CD8-positive, alpha-beta memory T cell (primary cell): ENCODE results near the gene MYLK2. TPM values are rescaled to one million over a fixed set of nuclear protein-coding genes. Genes with fewer than 3 reads are reported as not detected.
"Not testable (repeated sequence)": the region's sequence is repeated elsewhere in the genome, so short reads cannot be mapped to it uniquely, and the experiment has no call there.

ENCODE experiments used
- CTCF ChIA-PET: fragments of 350-600 bp; sonication (Branson Sonifier 250); formaldehyde crosslinking; loops from one replicate; lab custom pipeline; 2021; ENCODE audit warnings: antibody characterized with exemption; lab: Charles Lee
- POLR2A ChIA-PET: fragments of 350-600 bp; sonication (Branson Sonifier 250); formaldehyde crosslinking; loops from one replicate; lab custom pipeline; 2021; ENCODE audit warnings: antibody characterized with exemption; lab: Charles Lee
- DNase-seq, 5 donors: peaks; one replicate each; pipeline versions ENCODE4 v3.0.0 to v3.0.0-alpha.2; 2020 to 2022; ENCODE audit warnings: mixed read lengths in 1 of 5
- H3K27ac ChIP-seq: one replicate; pipeline ENCODE4 v1.7.0; 2013; ENCODE audit warnings: low read depth, mild to moderate bottlenecking, low read length, moderate library complexity
- H3K27me3 ChIP-seq: 2 replicates; pipeline ENCODE4 v1.7.0; 2013; ENCODE audit warnings: low read length, mild to moderate bottlenecking; ENCODE audit not compliant: insufficient read depth, poor library complexity, severe bottlenecking
- H3K36me3 ChIP-seq: 2 replicates; pipeline ENCODE4 v1.7.0; 2013; ENCODE audit warnings: mild to moderate bottlenecking, low read length, moderate library complexity; ENCODE audit not compliant: insufficient read depth
- H3K4me1 ChIP-seq: 2 replicates; pipeline ENCODE4 v1.7.0; 2013; ENCODE audit warnings: mild to moderate bottlenecking, low read length, moderate library complexity; ENCODE audit not compliant: insufficient read depth
- H3K4me3 ChIP-seq: 2 replicates; pipeline ENCODE4 v1.7.0; 2013; ENCODE audit warnings: mild to moderate bottlenecking, low read length
- H3K9me3 ChIP-seq: 2 replicates; pipeline ENCODE4 v1.7.0; 2013; ENCODE audit warnings: mild to moderate bottlenecking, low read length
- H3K27ac Mint-ChIP-seq, 8 donors: one replicate each; pipeline ENCODE4 v1.8.0; 2020 to 2021; ENCODE audit warnings: mixed read lengths in 8 of 8, mild to moderate bottlenecking in 6 of 8, inconsistent platforms in 3 of 8, moderate library complexity in 3 of 8
- H3K27me3 Mint-ChIP-seq, 2 donors: one replicate each; pipeline ENCODE4 v1.8.0; 2020 to 2021; ENCODE audit warnings: mixed read lengths in 2 of 2, mild to moderate bottlenecking in 1 of 2, moderate library complexity in 1 of 2
- H3K36me3 Mint-ChIP-seq, 3 donors: one replicate each; pipeline ENCODE4 v1.8.0; 2020 to 2021; ENCODE audit warnings: mixed read lengths in 3 of 3, inconsistent platforms in 1 of 3, mild to moderate bottlenecking in 1 of 3
- H3K4me1 Mint-ChIP-seq, 3 donors: one replicate each; pipeline ENCODE4 v1.8.0; 2020 to 2021; ENCODE audit warnings: mixed read lengths in 3 of 3, inconsistent platforms in 1 of 3, mild to moderate bottlenecking in 1 of 3
- H3K4me3 Mint-ChIP-seq, 7 donors: one replicate each; pipeline ENCODE4 v1.8.0; 2020 to 2021; ENCODE audit warnings: mixed read lengths in 7 of 7, mild to moderate bottlenecking in 6 of 7, moderate library complexity in 4 of 7, inconsistent platforms in 2 of 7
- H3K9me3 Mint-ChIP-seq, 5 donors: one replicate each; pipeline ENCODE4 v1.8.0; 2020 to 2022; ENCODE audit warnings: mixed read lengths in 5 of 5, mild to moderate bottlenecking in 3 of 5, moderate library complexity in 2 of 5, inconsistent platforms in 1 of 5
- polyA plus RNA-seq: library from polyadenylated mRNA; unstranded; fragments of 300-500 nt; fragmentation: Illumina TruSeq; gene quantifications from one replicate; pipeline ENCODE4 v1.2.3, GENCODE V29; 2021
- total RNA-seq, 2 experiments: library from RNA; stranded (reverse); gene quantifications; one replicate each; pipeline ENCODE4 v1.2.3, GENCODE V29; 2021

Gene MYLK2
- total and polyA plus RNA-seq, 3 experiments from 2014 or later = 0.13 to 0.24 TPM; not detected in 1

DNA sequence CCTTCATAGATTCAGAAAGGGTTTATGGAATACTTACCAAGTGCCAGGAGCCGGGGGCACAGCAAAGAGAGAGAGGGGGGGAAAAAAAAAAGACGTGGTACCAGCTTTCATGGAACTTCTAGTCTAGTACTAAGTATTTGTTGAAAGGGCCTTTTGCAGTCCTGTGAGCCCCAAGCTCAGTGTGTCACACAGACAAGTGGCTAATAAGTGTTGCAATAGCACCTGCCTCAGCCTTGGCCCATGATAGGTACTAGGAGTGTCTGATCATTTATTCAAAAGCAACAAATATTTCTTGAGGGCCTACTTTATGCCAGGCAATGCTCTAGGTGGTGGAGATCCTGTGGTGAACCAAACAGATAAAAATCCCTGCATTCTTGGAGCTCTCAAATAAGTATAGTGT, 7.9 kb downstream of the MYLK2 start:
- POLR2A ChIA-PET = no interaction called here
- no peak overlapping the region for H3K27ac Mint-ChIP-seq

DNA sequence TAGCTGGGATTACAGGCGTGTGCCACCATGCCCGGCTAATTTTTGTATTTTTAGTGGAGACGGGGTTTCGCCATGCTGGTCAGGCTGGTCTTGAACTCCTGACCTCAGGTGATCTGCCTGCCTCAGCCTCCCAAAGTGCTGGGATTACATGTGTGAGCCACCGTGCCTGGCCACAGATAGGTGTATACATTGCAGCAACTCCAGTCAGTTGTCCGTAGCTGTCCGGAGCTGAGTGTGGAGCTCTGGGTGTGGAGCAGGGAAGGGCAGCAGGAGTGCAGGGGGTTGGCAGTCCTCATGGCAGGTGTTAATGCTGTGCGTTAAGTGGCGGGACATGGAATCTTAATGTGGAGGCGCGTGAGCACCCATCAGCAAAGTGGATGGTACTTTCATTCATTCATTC, 8.9 kb downstream of the MYLK2 start:
- H3K4me1 ChIP-seq, CTCF ChIA-PET, H3K4me1 Mint-ChIP-seq, H3K4me3 Mint-ChIP-seq, H3K4me3 ChIP-seq, H3K9me3 ChIP-seq, H3K36me3 Mint-ChIP-seq, H3K36me3 ChIP-seq, H3K27ac ChIP-seq, H3K27me3 Mint-ChIP-seq, DNase-seq, H3K27me3 ChIP-seq, H3K9me3 Mint-ChIP-seq, POLR2A ChIA-PET, H3K27ac Mint-ChIP-seq: not testable (repeated sequence)

More for the DNA sequence above, 7.9 kb downstream of the MYLK2 start:
- Mint-ChIP-seq H3K36me3 (no peaks in the 10 kb centered on the region), H3K4me3 (no peak overlapping the region), H3K9me3 (no peaks in the 10 kb centered on the region), H3K27me3 (no peaks in the 10 kb centered on the region), H3K4me1 (peaks cover 0 to 5% (median 5%) of the 10 kb centered on the region in 3 donors)
- Histone ChIP-seq H3K27ac (no peak overlapping the region), H3K27me3 (no peaks in the 10 kb centered on the region), H3K4me1 (no peaks in the 10 kb centered on the region), H3K36me3 (no peaks in the 10 kb centered on the region), H3K9me3 (no peaks in the 10 kb centered on the region), H3K4me3 (no peak overlapping the region)
- CTCF ChIA-PET = interaction anchor here (1.4 kb wide), 2 partner anchors 20 to 203 kb away, joined by 3 to 5 read pairs; no protein-coding TSS in a partner anchor
- DNase-seq = no peak

DNA sequence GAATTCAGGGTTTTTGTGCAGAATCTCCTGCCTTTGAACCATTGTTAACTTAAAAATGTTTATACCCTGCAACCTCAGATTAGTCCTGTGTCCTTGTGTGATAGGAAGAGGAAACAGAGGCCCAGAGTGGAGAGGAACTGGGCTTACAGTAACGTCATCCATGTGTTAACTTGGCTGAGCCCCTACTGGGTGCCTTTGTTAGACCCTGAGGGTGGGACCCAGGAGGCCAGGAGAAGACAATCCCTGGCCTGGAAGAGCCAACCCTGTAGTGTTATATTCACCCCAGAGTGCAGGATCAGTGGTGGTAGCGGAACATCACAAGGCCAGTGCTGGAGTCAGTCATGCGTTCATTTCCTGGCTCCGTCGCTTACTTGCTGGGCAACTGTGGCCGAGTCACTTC, 10.6 kb downstream of the MYLK2 start:
- H3K4me3 ChIP-seq = no peak overlapping the region
- H3K27ac Mint-ChIP-seq = no peak overlapping the region
- H3K36me3 ChIP-seq = no peaks in the 10 kb centered on the region
- CTCF ChIA-PET = interaction anchor here (1.2 to 1.6 kb wide), 3 partner anchors 8 to 23 kb away, joined by 3 to 4 read pairs (median 3); no protein-coding TSS in a partner anchor
- DNase-seq = no peak
- no peaks in the 10 kb centered on the region for H3K4me1 ChIP-seq
- H3K9me3 Mint-ChIP-seq = no peaks in the 10 kb centered on the region
- no peak overlapping the region for H3K27ac ChIP-seq
- no peaks in the 10 kb centered on the region for H3K9me3 ChIP-seq
- H3K27me3 ChIP-seq = no peaks in the 10 kb centered on the region
- H3K27me3 Mint-ChIP-seq = no peaks in the 10 kb centered on the region
- peaks cover 0 to 3% (median 0%) of the 10 kb centered on the region in 3 donors for H3K4me1 Mint-ChIP-seq
- no peaks in the 10 kb centered on the region for H3K36me3 Mint-ChIP-seq
- H3K4me3 Mint-ChIP-seq = no peak overlapping the region
- POLR2A ChIA-PET = no interaction called here

DNA sequence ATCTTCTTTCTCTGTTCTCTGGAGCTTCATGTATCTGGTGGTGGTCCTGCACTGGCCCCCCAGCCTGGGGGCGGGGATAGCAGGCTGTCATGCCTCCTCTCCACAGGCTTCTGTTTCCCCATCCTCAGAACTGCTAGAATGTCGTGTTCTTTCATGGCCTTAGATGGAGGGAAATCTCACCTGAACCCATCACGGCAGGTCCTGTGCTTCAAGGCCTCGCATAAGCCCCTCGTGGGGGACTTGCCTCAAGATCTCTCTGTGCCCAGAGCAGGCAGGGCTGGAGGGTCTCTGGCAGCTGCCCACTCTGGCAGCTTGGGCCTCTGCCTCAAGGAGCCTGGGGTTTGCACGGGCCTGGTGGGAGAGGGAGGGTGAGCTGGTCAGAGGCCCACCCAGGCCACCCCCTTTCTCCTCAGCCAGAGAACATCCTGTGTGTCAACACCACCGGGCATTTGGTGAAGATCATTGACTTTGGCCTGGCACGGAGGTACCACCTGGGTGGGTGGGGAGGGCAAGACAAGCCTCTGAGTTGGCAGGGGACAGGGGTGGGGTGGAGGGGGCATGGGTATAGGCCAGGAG, 11.3 kb downstream of the MYLK2 start:
- Histone ChIP-seq H3K9me3 (no peaks in the 10 kb centered on the region), H3K4me1 (no peaks in the 10 kb centered on the region), H3K27me3 (no peaks in the 10 kb centered on the region), H3K36me3 (no peaks in the 10 kb centered on the region), H3K27ac (no peak overlapping the region), H3K4me3 (no peak overlapping the region)
- no peak for DNase-seq
- Mint-ChIP-seq H3K4me1 (peaks cover 0 to 3% (median 0%) of the 10 kb centered on the region in 3 donors), H3K36me3 (no peaks in the 10 kb centered on the region), H3K27me3 (no peaks in the 10 kb centered on the region), H3K9me3 (no peaks in the 10 kb centered on the region), H3K4me3 (no peak overlapping the region), H3K27ac (no peak overlapping the region)
- ChIA-PET POLR2A (no interaction called here), CTCF (interaction anchor here (1.1 to 1.6 kb wide), 4 partner anchors 9 to 41 kb away, joined by 3 to 4 read pairs (median 3); no protein-coding TSS in a partner anchor)

DNA sequence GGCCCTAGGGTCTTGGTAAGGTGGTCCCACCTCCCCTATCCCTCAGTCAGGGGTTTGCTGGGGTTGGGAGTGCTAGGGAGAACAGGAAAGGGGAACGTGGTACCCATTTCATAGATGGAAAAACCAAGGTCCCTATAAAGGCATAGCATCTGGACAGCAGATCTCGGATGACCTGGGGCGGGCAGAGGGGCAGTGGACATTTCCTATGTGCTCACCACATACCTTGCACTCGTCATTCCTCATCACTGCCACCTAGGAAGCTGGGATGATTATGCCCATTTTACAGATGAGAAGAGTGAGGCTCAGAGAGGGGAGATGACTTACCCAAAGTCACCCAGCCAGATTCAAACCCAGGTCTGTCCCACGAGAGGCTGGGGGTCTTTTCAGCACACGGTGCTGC, 12.1 kb downstream of the MYLK2 start:
- CTCF ChIA-PET = interaction anchor here (1.1 to 1.6 kb wide), 2 partner anchors 21 to 41 kb away, joined by 3 read pairs; no protein-coding TSS in a partner anchor

DNA sequence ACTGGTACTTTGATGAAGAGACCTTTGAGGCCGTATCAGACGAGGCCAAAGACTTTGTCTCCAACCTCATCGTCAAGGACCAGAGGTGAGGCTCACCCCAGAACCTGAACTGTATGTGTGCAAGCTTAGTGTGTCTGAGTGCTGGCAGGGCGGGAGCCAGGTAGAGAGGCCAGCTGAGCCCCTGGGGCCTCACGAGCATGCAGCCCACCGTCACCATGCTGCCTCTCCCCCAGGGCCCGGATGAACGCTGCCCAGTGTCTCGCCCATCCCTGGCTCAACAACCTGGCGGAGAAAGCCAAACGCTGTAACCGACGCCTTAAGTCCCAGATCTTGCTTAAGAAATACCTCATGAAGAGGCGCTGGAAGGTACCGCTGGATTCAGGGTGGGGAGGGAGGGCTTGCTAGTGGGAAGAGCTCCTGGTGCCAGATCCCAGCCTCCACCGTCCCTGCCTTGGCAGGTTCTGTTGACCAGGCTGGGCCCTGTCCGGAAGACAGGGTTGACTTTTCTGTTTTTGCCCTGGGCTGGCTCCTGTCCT, 12.7 kb downstream of the MYLK2 start:
- Mint-ChIP-seq H3K27me3 (no peaks in the 10 kb centered on the region), H3K36me3 (no peaks in the 10 kb centered on the region), H3K4me1 (peaks cover 7 to 11% (median 10%) of the 10 kb centered on the region in 3 donors), H3K4me3 (no peak overlapping the region), H3K27ac (no peak overlapping the region), H3K9me3 (no peaks in the 10 kb centered on the region)
- CTCF ChIA-PET = no interaction called here
- Histone ChIP-seq H3K4me3 (no peak overlapping the region), H3K27ac (no peak overlapping the region), H3K27me3 (no peaks in the 10 kb centered on the region), H3K36me3 (no peaks in the 10 kb centered on the region), H3K9me3 (no peaks in the 10 kb centered on the region), H3K4me1 (peaks cover 9% of the 10 kb centered on the region)
- POLR2A ChIA-PET = no interaction called here
- no peak for DNase-seq

More for the DNA sequence above, 12.1 kb downstream of the MYLK2 start:
- Mint-ChIP-seq H3K4me1 (peaks cover 3 to 8% (median 5%) of the 10 kb centered on the region in 3 donors), H3K27ac (no peak overlapping the region), H3K27me3 (no peaks in the 10 kb centered on the region), H3K36me3 (no peaks in the 10 kb centered on the region), H3K9me3 (no peaks in the 10 kb centered on the region), H3K4me3 (no peak overlapping the region)
- no peak overlapping the region for H3K27ac ChIP-seq
- no peak for DNase-seq
- H3K4me3 ChIP-seq = no peak overlapping the region
- POLR2A ChIA-PET = no interaction called here
- no peaks in the 10 kb centered on the region for H3K27me3 ChIP-seq
- H3K36me3 ChIP-seq = no peaks in the 10 kb centered on the region
- H3K9me3 ChIP-seq = no peaks in the 10 kb centered on the region
- peaks cover 6% of the 10 kb centered on the region for H3K4me1 ChIP-seq

DNA sequence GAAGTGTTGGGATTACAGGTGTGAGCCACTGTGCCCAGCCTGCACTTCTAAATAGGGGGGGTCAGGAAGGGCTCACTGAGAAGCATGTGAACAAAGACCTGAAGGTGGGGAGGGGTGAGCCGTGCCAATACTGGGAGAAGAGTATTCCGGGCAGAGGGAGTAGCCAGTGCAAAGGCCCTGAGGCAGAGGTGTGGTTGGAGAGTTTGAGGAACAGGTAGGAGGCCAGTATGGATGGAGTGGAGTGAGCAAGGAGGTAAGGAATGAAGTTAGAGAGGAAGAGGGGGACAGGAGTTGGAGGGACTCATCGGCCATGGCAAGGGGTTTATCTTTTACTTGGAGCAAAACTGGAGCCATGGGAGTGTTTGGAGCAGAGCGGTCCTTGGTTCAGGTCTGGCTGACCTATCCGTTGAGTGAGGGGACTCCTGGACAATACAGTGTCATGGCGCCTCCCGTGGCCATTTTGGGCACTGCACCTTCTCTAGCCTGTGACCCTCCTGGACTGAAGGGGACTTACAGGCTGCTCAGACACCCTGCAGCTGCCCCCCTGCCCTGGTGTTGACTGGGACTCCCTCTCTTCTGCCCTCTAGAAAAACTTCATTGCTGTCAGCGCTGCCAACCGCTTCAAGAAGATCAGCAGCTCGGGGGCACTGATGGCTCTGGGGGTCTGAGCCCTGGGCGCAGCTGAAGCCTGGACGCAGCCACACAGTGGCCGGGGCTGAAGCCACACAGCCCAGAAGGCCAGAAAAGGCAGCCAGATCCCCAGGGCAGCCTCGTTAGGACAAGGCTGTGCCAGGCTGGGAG, 14.2 kb downstream of the MYLK2 start:
- H3K4me1 Mint-ChIP-seq = peaks cover 7 to 11% (median 10%) of the 10 kb centered on the region in 3 donors
- H3K9me3 Mint-ChIP-seq = no peaks in the 10 kb centered on the region
- ChIA-PET POLR2A (no interaction called here), CTCF (interaction anchor here (1.9 to 6.2 kb wide), 2 partner anchors 11 to 14 kb away, joined by 9 to 30 read pairs; no protein-coding TSS in a partner anchor)
- Histone ChIP-seq H3K4me3 (no peak overlapping the region), H3K27me3 (no peaks in the 10 kb centered on the region), H3K9me3 (no peaks in the 10 kb centered on the region), H3K27ac (no peak overlapping the region), H3K4me1 (peaks cover 9% of the 10 kb centered on the region), H3K36me3 (no peaks in the 10 kb centered on the region)
- no peak overlapping the region for H3K27ac Mint-ChIP-seq
- peak; percentile 11 to 70 (median 48) for DNase-seq
- H3K4me3 Mint-ChIP-seq = no peak overlapping the region
- H3K27me3 Mint-ChIP-seq = no peaks in the 10 kb centered on the region
- H3K36me3 Mint-ChIP-seq = no peaks in the 10 kb centered on the region
